ENCODE measurements around the gene OR2C1.

OR2C1 gene

DNA sequence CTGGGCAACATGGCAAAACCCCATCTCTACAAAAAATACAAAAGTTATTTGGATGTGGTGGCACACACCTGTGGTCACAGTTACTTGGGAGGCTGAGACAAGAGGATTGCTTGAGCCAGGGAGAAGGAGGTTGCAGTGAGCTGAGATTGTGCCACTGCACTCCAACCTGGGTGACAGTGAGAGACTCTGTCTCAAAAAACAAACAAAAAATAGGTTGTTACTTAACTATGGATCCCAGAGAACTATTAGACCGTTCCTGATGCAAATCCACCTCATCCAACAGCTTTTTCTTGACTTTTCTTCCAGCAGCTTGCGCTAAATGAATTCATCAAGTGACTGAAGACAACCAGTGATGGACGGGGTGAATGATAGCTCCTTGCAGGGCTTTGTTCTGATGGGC is at the start of gene OR2C1:
Gene OR2C1 (plus strand): TSS at position 301 of the 400 bp plus-strand sequence. CDS start 52 bp downstream, at position 353.
- H3K4me3 ChIP-seq (ENCODE audit: low read depth in 1 of 2, low read length in 2 of 2), result no peak within 1 kb of the TSS
- no peaks in the 10 kb centered on the region for H3K36me3 ChIP-seq (ENCODE audit: insufficient read depth, low read length)
- no peaks in the 10 kb centered on the region for H3K4me1 ChIP-seq (ENCODE audit: insufficient read depth, low read length)
- no peaks in the 10 kb centered on the region for H3K79me2 ChIP-seq (ENCODE audit: insufficient read depth, low read length)
- TF ChIP-seq, protein P1, sequence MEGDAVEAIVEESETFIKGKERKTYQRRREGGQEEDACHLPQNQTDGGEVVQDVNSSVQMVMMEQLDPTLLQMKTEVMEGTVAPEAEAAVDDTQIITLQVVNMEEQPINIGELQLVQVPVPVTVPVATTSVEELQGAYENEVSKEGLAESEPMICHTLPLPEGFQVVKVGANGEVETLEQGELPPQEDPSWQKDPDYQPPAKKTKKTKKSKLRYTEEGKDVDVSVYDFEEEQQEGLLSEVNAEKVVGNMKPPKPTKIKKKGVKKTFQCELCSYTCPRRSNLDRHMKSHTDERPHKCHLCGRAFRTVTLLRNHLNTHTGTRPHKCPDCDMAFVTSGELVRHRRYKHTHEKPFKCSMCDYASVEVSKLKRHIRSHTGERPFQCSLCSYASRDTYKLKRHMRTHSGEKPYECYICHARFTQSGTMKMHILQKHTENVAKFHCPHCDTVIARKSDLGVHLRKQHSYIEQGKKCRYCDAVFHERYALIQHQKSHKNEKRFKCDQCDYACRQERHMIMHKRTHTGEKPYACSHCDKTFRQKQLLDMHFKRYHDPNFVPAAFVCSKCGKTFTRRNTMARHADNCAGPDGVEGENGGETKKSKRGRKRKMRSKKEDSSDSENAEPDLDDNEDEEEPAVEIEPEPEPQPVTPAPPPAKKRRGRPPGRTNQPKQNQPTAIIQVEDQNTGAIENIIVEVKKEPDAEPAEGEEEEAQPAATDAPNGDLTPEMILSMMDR (IDR thresholded peaks at IDR 0.05; ENCODE audit: borderline replicate concordance, extremely low read depth, low read length, poor library complexity, severe bottlenecking), result no peak
- TF ChIP-seq EZH2 (IDR thresholded peaks at IDR 0.05; ENCODE audit: borderline replicate concordance, low read depth, low read length, severe bottlenecking), result no peak
- H3K9me3 ChIP-seq (ENCODE audit: insufficient read depth, low read length, severe bottlenecking), result no peaks in the 10 kb centered on the region
- H3K9ac ChIP-seq (ENCODE audit: low read depth, low read length), result no peak within 1 kb of the TSS
- no peak for ATAC-seq (ENCODE audit: insufficient read depth, low read depth)
- H3K27me3 ChIP-seq (ENCODE audit: insufficient read depth, low read length, poor library complexity), result peaks cover 7% of the 10 kb centered on the region
- no peak within 1 kb of the TSS for H3K27ac ChIP-seq (ENCODE audit: low read length)
- H4K20me1 ChIP-seq (ENCODE audit: insufficient read depth, low read length), result no peaks in the 10 kb centered on the region
- DNase-seq, result no peak
- H2AFZ ChIP-seq (ENCODE audit: low read depth, low read length), result no peak within 1 kb of the TSS
- no peak within 1 kb of the TSS for H3K4me2 ChIP-seq (ENCODE audit: insufficient read depth, low read length)

DNA sequence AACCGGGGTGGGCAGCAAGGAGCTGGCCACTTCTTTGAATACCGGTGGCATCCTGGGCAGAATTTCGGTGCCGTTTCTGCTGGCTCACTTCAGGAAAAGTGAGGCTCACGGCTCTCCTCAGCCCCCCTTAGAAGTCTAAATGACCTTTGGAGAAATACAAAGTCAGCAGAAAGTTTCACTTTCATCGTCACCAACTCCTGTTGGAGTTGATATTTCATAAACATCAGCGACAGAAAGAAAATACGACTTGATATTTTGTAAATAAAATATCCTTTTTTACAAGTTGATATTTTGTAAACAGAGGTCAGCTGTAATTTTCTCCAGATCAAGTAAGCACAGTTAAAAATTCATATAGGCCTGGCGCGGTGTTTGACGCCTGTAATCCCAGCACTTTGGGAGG is 49.6 kb upstream of the OR2C1 start:
- Histone ChIP-seq H4K20me1 (ENCODE audit: insufficient read depth, low read length) (no peaks in the 10 kb centered on the region), H3K27ac (ENCODE audit: low read length) (peak overlapping the region; percentile 69), H3K4me3 (ENCODE audit: low read depth in 1 of 2, low read length in 2 of 2) (peak overlapping the region; percentile 2 to 65; a peak in 3 of 4 replicates), H3K4me1 (ENCODE audit: insufficient read depth, low read length) (peaks cover 22% of the 10 kb centered on the region), H3K79me2 (ENCODE audit: insufficient read depth, low read length) (peaks cover 8% of the 10 kb centered on the region; the same call in 1 of the 2 replicates), H2AFZ (ENCODE audit: low read depth, low read length) (peak overlapping the region; percentile 66), H3K9ac (ENCODE audit: low read depth, low read length) (peak overlapping the region; percentile 63), H3K36me3 (ENCODE audit: insufficient read depth, low read length) (0 out of 2 replicates have a peak, but pooled peaks cover 5% of the 10 kb centered on the region), H3K27me3 (ENCODE audit: insufficient read depth, low read length, poor library complexity) (no peaks in the 10 kb centered on the region), H3K9me3 (ENCODE audit: insufficient read depth, low read length, severe bottlenecking) (no peaks in the 10 kb centered on the region), H3K4me2 (ENCODE audit: insufficient read depth, low read length) (peak overlapping the region; percentile 63)
- no peak for ATAC-seq (ENCODE audit: insufficient read depth, low read depth)
- no peak for DNase-seq
- TF ChIP-seq, protein P1 (IDR thresholded peaks at IDR 0.05; ENCODE audit: borderline replicate concordance, extremely low read depth, low read length, poor library complexity, severe bottlenecking), result no peak
- TF ChIP-seq EZH2 (IDR thresholded peaks at IDR 0.05; ENCODE audit: borderline replicate concordance, low read depth, low read length, severe bottlenecking), result no peak

DNA sequence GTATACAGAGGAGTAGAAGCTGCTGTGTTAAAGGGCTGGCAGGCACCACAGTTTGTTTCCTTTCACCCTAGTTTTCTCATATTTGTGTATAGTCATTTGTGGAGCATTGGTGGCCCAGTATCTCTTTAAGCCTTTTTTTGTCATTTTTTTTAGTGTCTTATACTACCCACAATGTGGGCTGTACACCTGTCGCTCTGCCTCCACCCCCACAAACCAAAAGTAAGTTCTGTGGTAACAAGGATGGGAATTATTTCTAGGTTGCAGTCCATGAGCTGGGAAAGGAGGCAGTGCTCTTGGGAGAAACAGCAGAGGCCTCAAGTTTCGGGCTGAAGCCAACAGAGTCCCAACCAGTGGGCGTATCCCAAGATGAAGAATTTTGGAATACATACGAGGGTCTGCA is 44.2 kb upstream of the OR2C1 start:
- no peaks in the 10 kb centered on the region for H3K79me2 ChIP-seq (ENCODE audit: insufficient read depth, low read length)
- peaks cover 15% of the 10 kb centered on the region; the same call in 1 of the 2 replicates for H3K36me3 ChIP-seq (ENCODE audit: insufficient read depth, low read length)
- no peak overlapping the region for H2AFZ ChIP-seq (ENCODE audit: low read depth, low read length)
- no peak for DNase-seq
- H3K4me1 ChIP-seq (ENCODE audit: insufficient read depth, low read length), result peaks cover 2% of the 10 kb centered on the region; the same call in 1 of the 2 replicates
- no peaks in the 10 kb centered on the region for H3K27me3 ChIP-seq (ENCODE audit: insufficient read depth, low read length, poor library complexity)
- H3K27ac ChIP-seq (ENCODE audit: low read length), result no peak overlapping the region
- no peak overlapping the region for H3K4me2 ChIP-seq (ENCODE audit: insufficient read depth, low read length)
- no peak overlapping the region for H3K4me3 ChIP-seq (ENCODE audit: low read depth in 1 of 2, low read length in 2 of 2)
- ATAC-seq (ENCODE audit: insufficient read depth, low read depth), result no peak
- TF ChIP-seq, protein P1 (IDR thresholded peaks at IDR 0.05; ENCODE audit: borderline replicate concordance, extremely low read depth, low read length, poor library complexity, severe bottlenecking), result no peak
- no peak for TF ChIP-seq EZH2 (IDR thresholded peaks at IDR 0.05; ENCODE audit: borderline replicate concordance, low read depth, low read length, severe bottlenecking)
- H3K9me3 ChIP-seq (ENCODE audit: insufficient read depth, low read length, severe bottlenecking), result peaks cover 12% of the 10 kb centered on the region
- no peak overlapping the region for H3K9ac ChIP-seq (ENCODE audit: low read depth, low read length)
- no peaks in the 10 kb centered on the region for H4K20me1 ChIP-seq (ENCODE audit: insufficient read depth, low read length)

Data from DND-41 (cell line).